GM12864 (cell line): ENCODE data around the gene POLR1B.

Experiments
- DNase-seq: peaks from one replicate; pipeline ENCODE4 v3.0.0-alpha.2; 2011; ENCODE audit warnings: low read depth
- H3K4me3 ChIP-seq: 2 replicates; pipeline ENCODE4 v1.5.1; 2011; ENCODE audit warnings: mild to moderate bottlenecking, low read depth, low read length, control low read depth
- TF ChIP-seq, protein P1 (sequence below): IDR thresholded peaks from 2 replicates; pipeline ENCODE4 v1.5.1; 2011; ENCODE audit warnings: low read depth, mild to moderate bottlenecking, moderate library complexity, low read length, control low read depth, inconsistent platforms; ENCODE audit errors: missing control alignments

The POLR1B gene

DNA sequence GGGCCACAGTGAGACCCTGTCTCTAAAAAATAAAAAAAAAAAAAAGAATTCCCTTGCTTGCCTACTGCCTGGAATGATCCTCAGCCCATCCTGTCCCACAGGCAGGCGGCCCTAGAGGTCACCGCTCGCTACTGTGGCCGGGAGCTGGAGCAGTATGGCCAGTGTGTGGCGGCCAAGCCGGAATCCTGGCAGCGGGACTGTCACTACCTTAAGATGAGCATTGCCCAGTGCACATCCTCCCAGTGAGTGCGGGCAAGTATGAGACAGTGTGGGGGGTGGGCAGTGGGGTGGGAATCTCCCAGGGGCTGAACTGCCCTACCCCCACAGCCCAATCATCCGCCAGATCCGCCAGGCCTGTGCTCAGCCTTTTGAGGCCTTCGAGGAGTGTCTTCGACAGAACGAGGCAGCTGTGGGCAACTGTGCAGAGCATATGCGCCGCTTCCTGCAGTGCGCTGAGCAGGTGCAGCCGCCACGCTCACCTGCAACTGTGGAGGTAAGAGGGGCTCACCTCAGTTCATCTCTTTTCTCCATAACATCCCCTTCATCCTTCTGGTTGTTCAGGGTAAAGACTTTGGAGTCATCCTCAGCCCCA, 43.7 kb downstream of the POLR1B start:
- TF ChIP-seq, protein P1, sequence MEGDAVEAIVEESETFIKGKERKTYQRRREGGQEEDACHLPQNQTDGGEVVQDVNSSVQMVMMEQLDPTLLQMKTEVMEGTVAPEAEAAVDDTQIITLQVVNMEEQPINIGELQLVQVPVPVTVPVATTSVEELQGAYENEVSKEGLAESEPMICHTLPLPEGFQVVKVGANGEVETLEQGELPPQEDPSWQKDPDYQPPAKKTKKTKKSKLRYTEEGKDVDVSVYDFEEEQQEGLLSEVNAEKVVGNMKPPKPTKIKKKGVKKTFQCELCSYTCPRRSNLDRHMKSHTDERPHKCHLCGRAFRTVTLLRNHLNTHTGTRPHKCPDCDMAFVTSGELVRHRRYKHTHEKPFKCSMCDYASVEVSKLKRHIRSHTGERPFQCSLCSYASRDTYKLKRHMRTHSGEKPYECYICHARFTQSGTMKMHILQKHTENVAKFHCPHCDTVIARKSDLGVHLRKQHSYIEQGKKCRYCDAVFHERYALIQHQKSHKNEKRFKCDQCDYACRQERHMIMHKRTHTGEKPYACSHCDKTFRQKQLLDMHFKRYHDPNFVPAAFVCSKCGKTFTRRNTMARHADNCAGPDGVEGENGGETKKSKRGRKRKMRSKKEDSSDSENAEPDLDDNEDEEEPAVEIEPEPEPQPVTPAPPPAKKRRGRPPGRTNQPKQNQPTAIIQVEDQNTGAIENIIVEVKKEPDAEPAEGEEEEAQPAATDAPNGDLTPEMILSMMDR: no peak
- DNase-seq: no peak
- no peak overlapping the region for H3K4me3 ChIP-seq

DNA sequence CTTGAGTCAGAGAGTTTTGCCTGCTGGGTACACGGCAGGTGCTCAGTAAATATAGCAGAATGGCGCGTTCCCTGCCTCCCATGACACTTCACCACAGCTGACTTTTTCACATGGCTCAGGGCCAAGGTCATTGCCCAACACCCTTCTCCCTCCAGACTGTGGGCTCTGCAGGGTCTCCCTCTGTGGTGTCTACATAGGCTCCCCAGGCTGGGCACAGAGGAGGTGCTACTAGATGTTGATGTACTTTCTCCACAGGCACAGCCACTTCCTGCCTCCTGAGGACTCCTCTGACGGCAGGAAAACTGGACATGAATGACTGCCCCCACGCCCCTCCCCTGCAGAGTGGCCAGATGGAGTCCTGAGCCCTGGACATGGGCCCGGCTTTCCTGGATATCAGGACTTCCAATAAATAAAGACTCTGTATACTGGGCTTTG, 46.4 kb downstream of the POLR1B start:
- H3K4me3 ChIP-seq: no peak overlapping the region
- TF ChIP-seq, protein P1: no peak
- no peak for DNase-seq

DNA sequence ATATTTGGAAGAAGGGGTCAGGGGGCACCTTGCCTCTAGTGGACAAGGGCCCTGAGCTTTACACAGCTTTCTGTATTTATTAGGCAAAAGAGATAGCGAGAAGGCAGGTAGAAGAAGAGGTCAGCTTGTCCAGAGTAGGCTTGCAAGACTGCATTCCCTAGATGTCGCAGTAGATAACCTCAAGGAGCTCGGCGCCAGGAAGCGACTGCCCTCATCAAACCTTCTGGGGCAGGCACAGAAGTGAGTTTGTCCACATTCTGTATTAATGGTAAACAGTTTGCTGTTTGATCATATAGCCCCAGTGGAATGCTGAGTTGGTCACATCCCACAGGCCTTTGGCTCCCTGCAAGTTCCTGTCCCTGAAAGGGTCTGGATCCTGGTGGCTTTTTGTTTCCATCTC, 49.1 kb downstream of the POLR1B start:
- TF ChIP-seq, protein P1: no peak
- H3K4me3 ChIP-seq: no peak overlapping the region

DNA sequence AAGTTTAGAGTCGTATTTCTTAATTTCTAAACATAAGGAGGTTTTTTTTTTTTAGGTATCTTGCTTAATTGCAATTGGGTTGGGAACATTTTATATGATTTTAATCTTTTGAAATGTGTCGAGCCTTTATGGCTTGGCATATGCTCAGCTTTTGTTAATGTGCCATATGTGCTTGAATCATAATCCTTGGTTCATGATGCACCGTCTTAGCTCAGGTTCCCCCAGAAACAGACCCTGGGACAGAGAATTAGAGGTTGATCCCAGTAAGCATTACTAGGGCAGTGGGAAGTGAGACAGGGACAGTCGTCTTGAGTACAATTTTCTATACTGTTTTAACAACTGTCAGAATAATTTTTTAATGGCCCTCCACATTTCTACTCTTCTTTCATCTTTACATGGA, 51.5 kb downstream of the POLR1B start:
- TF ChIP-seq, protein P1: no peak

More for the DNA sequence above, 49.1 kb downstream of the POLR1B start:
- DNase-seq: no peak

DNA sequence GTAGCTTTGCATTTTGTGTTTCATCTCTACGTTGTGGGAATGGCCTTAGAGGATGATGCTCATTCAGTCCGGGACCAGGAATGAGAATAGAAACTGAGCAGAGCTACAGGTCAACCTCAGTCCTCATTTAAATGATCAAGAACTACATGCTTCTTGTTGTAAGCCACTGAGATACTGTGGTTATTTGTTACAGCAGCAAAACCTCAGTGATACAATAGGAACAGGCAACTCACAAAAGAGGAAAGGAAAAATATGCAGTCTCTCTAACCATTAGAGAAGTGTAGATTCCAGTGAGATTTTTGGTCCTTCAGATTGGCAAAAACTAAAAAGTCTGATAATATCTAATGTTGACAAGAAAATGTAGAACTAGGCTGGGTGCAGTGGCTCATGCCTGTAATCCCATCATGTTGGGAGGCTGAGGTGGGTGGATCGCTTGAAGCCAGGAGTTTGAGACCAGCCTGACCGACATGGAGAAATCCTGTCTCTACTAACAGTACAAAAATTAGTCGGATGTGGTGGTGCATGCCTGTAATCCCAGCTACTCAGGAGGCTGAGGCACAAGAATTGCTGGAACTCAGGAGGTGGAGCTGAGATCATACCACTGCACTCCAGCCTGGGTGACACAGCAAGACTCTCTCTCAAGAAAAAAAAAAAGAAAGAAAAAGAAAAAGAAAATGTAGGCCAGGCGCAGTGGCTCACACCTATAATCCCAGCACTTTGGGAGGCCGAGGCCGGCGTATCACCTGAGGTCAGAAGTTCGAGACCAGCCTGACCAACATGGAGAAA, 55.5 kb downstream of the POLR1B start:
- TF ChIP-seq, protein P1: no peak
- H3K4me3 ChIP-seq: no peak overlapping the region
- no peak for DNase-seq

More for the DNA sequence above, 51.5 kb downstream of the POLR1B start:
- no peak for DNase-seq
- no peak overlapping the region for H3K4me3 ChIP-seq

DNA sequence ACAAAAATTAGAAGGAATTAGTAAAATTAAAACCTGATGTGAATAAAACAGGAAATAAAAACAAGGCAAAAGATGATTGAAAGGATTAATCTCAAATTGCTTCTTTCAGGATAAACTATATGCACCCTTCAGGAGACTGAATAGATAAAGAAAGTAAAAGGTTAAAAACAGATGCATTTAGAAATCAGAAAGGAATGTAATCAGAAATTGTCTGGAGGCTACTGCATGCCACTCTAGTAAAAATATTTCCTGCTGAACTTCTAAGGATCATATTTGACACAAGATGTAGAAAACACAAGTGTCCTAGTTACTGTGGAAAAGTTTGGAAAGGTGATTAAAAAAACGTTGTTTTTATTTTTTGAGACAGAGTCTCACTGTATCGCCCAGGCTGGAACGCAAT, 58.4 kb downstream of the POLR1B start:
- TF ChIP-seq, protein P1: no peak
- no peak overlapping the region for H3K4me3 ChIP-seq
- no peak for DNase-seq
